Right lobe of liver (tissue), 4 donors: ENCODE data around the gene KIAA0513.

ENCODE experiments used
- CTCF ChIP-seq, 4 donors: fragments of 200-600 bp in 3 of 4; fragments of 450-650 bp in 1 of 4; IDR thresholded peaks; one replicate each; pipeline versions ENCODE4 v1.5.1 to v1.8.0; 2016 to 2022; ENCODE audit warnings: antibody characterized with exemption in 4 of 4, mild to moderate bottlenecking in 2 of 4
- POLR2A ChIP-seq: fragments of 450-650 bp; IDR thresholded peaks from one replicate; pipeline ENCODE4 v1.6.1; 2017; ENCODE audit warnings: antibody characterized with exemption, mild to moderate bottlenecking
- donor health status: DM: no; HTN: no; CAD: no.
- donor health status: DM: no; HTN: no; CAD: no.
- donor health status: DM: no; HTN: yes; CAD: no.

GRCh38 chr16:85007496-85008214 lies 19.9 kb upstream of the KIAA0513 start:
- TF ChIP-seq CTCF (IDR thresholded peaks at IDR 0.05) (no peak), POLR2A (no peak)
